ENCODE measurements around the gene IRAK1. TPM values are rescaled to one million over a fixed set of nuclear protein-coding genes. Genes with fewer than 3 reads are reported as not detected.

Gene IRAK1
- total and polyA plus RNA-seq, 9 of the 15 experiments (the other 6 are each of a cell fraction or from before 2014, with no cell fraction given): 11.6 to 261 (median 91.6) TPM

DNA sequence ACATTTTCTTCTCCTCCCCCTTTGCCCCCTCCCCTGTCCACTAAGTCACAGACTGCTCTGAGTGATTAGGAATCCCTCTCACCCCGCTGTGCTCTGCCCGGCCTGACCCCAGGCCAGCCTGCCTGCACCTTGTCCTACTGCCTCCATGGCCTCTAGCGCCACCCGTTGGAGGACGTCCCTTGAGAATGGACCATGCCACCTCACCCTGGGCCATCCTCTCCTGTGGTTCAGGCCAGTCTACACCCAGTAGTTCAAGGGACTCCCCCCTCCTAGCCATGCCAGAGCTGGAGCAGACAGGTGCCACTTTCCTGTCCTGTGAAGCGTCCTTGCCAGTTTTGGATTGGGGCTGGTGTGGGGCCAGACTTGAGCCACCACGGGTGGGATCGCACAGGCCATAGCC lies 9.7 kb upstream of the IRAK1 start (continued):
- no peak for TF ChIP-seq SRF (CRISPR knock-in tag; IDR thresholded peaks at IDR 0.05)
- TF ChIP-seq, protein P1, sequence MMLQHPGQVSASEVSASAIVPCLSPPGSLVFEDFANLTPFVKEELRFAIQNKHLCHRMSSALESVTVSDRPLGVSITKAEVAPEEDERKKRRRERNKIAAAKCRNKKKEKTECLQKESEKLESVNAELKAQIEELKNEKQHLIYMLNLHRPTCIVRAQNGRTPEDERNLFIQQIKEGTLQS (IDR thresholded peaks at IDR 0.05): no peak
- TF ChIP-seq, protein P1 (CRISPR knock-in tag; conservative IDR thresholded peaks at IDR 0.05): no peak
- no peak for TF ChIP-seq ZNF551 (CRISPR knock-in tag; IDR thresholded peaks at IDR 0.05)
- TF ChIP-seq FOXA3 (CRISPR knock-in tag; conservative IDR thresholded peaks at IDR 0.05 in 1 of 2, IDR thresholded peaks at IDR 0.05 in 1 of 2): no peak
- no peak for TF ChIP-seq THRAP3 (IDR thresholded peaks at IDR 0.05; ENCODE audit: borderline replicate concordance)
- no peak for TF ChIP-seq DDX20 (tag; IDR thresholded peaks at IDR 0.05; ENCODE audit: low read depth)

DNA sequence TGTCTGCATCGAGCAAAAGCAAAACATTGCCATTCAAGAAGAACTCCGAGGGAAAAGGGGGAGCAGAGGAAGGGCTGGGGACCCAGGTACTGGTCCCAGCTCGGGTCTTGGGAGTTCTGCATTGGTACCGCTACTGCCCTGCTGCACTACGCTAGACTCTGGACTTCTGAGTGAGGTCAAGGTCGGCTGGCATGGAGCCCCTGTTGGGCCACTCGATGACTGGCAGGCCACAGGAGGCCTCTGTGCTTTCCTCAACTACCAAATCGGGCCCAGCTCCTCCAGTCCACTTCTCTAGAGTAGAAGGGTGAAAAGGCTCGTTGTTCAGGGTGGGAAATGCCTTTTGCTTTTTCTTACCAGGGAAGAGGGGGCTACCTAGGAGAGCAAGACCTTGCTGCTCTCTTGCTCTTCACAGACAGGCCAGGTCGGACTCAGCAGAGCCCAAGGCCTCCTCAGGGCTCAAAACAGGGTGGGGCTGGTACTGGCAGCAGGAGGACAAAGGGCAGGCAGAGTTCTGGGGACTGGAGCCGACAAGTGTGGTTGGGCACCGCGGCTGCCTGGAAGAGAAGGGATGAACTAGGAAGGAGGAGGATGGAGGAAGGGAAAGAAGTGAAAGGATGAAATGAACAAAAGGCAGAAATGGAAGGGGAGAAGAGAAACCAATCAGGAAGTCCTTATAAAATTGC lies 8.9 kb upstream of the IRAK1 start:
- WGBS (ENCODE audit: insufficient coverage, low coverage, missing lambda C conversion rate): 85% methylated on average over 9 of the region's 13 CpGs
- H3K4me3 ChIP-seq: no peak overlapping the region
- no peak overlapping the region for H2AFZ ChIP-seq (ENCODE audit: low read depth, low read length)
- no peak for FAIRE-seq
- intact Hi-C loops (cut with micrococcal nuclease) (no loop called here), in situ Hi-C loops (cut with MboI) (no loop called here)
- CTCF ChIA-PET (ENCODE audit: low intra/inter-chr PET ratio): no interaction called here
- no peaks in the 10 kb centered on the region for H4K20me1 ChIP-seq (replicated peaks; ENCODE audit: control insufficient read depth, insufficient read depth, low read length)
- H3K79me2 ChIP-seq (ENCODE audit: control insufficient read depth, insufficient read depth, low read length): peaks cover 3% of the 10 kb centered on the region; the same call in 1 of the 3 replicates
- H3K4me2 ChIP-seq (ENCODE audit: insufficient read depth, low read length): no peak overlapping the region
- H3K9ac ChIP-seq (ENCODE audit: insufficient read depth in 1 of 2, low read depth in 2 of 2, low read length in 2 of 2): 0 out of 4 replicates have a peak overlapping the region, but pooled peaks of 1 of the 2 experiments have one; percentile 45
- H3K36me3 ChIP-seq (ENCODE audit: control insufficient read depth, insufficient read depth, low read length): peaks cover 80% of the 10 kb centered on the region; the same call in 2 of the 3 replicates
- H3K27me3 ChIP-seq (ENCODE audit: control insufficient read depth in 2 of 2, insufficient read depth in 2 of 2, low read length in 2 of 2): no peaks in the 10 kb centered on the region
- no peak for ATAC-seq
- POLR2A ChIA-PET: interaction anchor here (0.7 to 1.3 kb wide), 3 partner anchors 15 to 458 kb away, joined by 3 to 4 read pairs (median 3); partner anchors contain the start of gene UBL4A
- no TSS peak for BruUV-seq (replicated peaks)
- no peak overlapping the region for H3K27ac ChIP-seq (ENCODE audit: extremely low read depth, low read depth, low read length)
- H3K9me1 ChIP-seq (ENCODE audit: control insufficient read depth, insufficient read depth, low read length): no peaks in the 10 kb centered on the region
- H3K9me3 ChIP-seq (replicated peaks; ENCODE audit: control insufficient read depth, insufficient read depth, low read depth, low read length): no peaks in the 10 kb centered on the region
- no peak for DNase-seq (ENCODE audit: extremely low read depth in 1 of 4, low spot score in 3 of 4)
- H3K4me1 ChIP-seq (replicated peaks in 1 of 2; ENCODE audit: control insufficient read depth in 2 of 2, insufficient read depth in 2 of 2, low read length in 2 of 2): peaks cover 0 to 11% of the 10 kb centered on the region in 2 experiments; a peak in 2 of 5 replicates
- TF ChIP-seq JUND (IDR thresholded peaks at IDR 0.05; ENCODE audit: borderline replicate concordance, low read depth, low read length): no peak
- no peak for TF ChIP-seq JUND (tag; IDR thresholded peaks at IDR 0.05; ENCODE audit: borderline replicate concordance, low read depth, low read length)
- TF ChIP-seq ESRRB (CRISPR knock-in tag; IDR thresholded peaks at IDR 0.05; ENCODE audit: borderline replicate concordance): no peak
